ENCODE results near the gene SPATA31A7. TPM values are rescaled to one million over a fixed set of nuclear protein-coding genes. Genes with fewer than 3 reads are reported as not detected.

SPATA31A7 gene
- total RNA-seq = not detected in 2 replicates

DNA sequence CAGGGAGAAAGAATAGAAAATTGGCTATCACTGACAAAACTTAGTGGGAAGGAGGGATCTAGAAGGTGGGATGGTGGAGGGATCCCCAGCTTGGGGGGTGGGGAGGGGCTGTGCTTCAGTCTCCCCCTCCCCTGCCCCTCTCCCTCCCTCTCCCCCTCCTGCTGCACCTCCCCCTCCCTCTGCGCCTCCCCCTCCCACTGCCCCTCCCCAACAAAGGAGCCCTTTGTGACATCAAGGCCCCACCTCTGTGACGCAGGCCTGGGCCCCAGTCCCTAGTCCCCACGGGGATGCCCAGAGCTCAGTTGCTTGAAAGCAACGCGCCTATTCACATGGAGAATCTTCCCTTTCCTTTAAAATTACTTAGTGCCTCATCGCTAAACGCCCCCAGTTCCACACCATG, at the start of gene SPATA31A7:
SPATA31A7 (plus strand) TSS at position 301 of the 400 bp plus-strand sequence; CDS start at position 330, 29 bp downstream.

Small RNA genes within 50 kb of the gene (small RNA-seq; reads per million reads assigned to genes)
- gene BX005040.2 = not detected
